Smooth muscle cell (in vitro differentiated cells): Measurements from ENCODE around the gene FKBP14. TPM values are rescaled to one million over a fixed set of nuclear protein-coding genes. Genes with fewer than 3 reads are reported as not detected.

ENCODE experiments used
- DNase-seq: peaks from one replicate; lab custom pipeline; 2025; ENCODE audit not compliant: unreplicated experiment; lab: John Stamatoyannopoulos, UW
- H2AFZ ChIP-seq: fragments of 200-600 bp; sonication (generic); 2 replicates; pipeline ENCODE4 v1.6.0; 2016; ENCODE audit warnings: antibody characterized with exemption, low read depth, mild to moderate bottlenecking
- H3F3A ChIP-seq: fragments of 200-600 bp; sonication (generic); 2 replicates; pipeline ENCODE4 v1.6.0; 2017; ENCODE audit warnings: antibody characterized with exemption, low read depth
- H3K27ac ChIP-seq: fragments of 200-600 bp; sonication (generic); 2 replicates; pipeline ENCODE4 v1.5.1; 2016; ENCODE audit warnings: low read depth, mild to moderate bottlenecking
- H3K27me3 ChIP-seq: fragments of 200-600 bp; sonication (generic); 2 replicates; pipeline ENCODE4 v1.6.1; 2016; ENCODE audit warnings: low read depth, mild to moderate bottlenecking
- H3K36me3 ChIP-seq: fragments of 200-600 bp; sonication (generic); 2 replicates; pipeline ENCODE4 v1.5.1; 2016; ENCODE audit warnings: low read depth
- H3K4me1 ChIP-seq: fragments of 200-600 bp; sonication (generic); 2 replicates; pipeline ENCODE4 v1.5.1; 2016; ENCODE audit warnings: low read depth
- H3K4me2 ChIP-seq: fragments of 200-600 bp; sonication (generic); 2 replicates; pipeline ENCODE4 v1.6.0; 2016; ENCODE audit warnings: mild to moderate bottlenecking
- H3K4me3 ChIP-seq: fragments of 200-600 bp; sonication (generic); 2 replicates; pipeline ENCODE4 v1.5.1; 2016; ENCODE audit warnings: mild to moderate bottlenecking
- H3K79me2 ChIP-seq: fragments of 200-600 bp; sonication (generic); 2 replicates; pipeline ENCODE4 v1.6.0; 2016; ENCODE audit warnings: low read depth, mild to moderate bottlenecking
- H3K9ac ChIP-seq: fragments of 200-600 bp; sonication (generic); 2 replicates; pipeline ENCODE4 v1.6.0; 2016; ENCODE audit warnings: low read depth
- H3K9me3 ChIP-seq: fragments of 200-600 bp; sonication (generic); replicated peaks from 2 replicates; pipeline ENCODE4 v1.5.1; 2016; ENCODE audit warnings: low read depth
- H4K20me1 ChIP-seq: fragments of 200-600 bp; sonication (generic); 2 replicates; pipeline ENCODE4 v1.6.0; 2016; ENCODE audit warnings: low read depth
- CTCF ChIP-seq: fragments of 200-600 bp; sonication (generic); IDR thresholded peaks from 2 replicates; pipeline ENCODE4 v1.5.1; 2017; ENCODE audit warnings: borderline replicate concordance, mild to moderate bottlenecking, antibody characterized with exemption; ENCODE audit not compliant: insufficient read depth, poor library complexity, severe bottlenecking
- WGBS: methylation state at CpG from one replicate; pipeline ENCODE4 v1.1.7; 2016; ENCODE audit warnings: low lambda C conversion rate; 5-methylcytosine and 5-hydroxymethylcytosine counted together
- polyA plus RNA-seq: library from polyadenylated mRNA; unstranded; fragments of >200 nt; fragmentation: Nextera tagmentation; extraction: Ambion mirVana; gene quantifications from 2 replicates; pipeline ENCODE4 v1.2.1, GENCODE V29; 2016
- total RNA-seq: library from RNA; depleted of rRNA; stranded (reverse); fragments of >200 nt; gene quantifications from 2 replicates; pipeline ENCODE4 v1.2.3, GENCODE V29; 2014

Gene FKBP14
- total and polyA plus RNA-seq, 2 experiments from 2014 or later: 90.1 to 111 TPM

- H3K79me2 ChIP-seq: peaks cover 75% of the 10 kb centered on the region
- 82% methylated on average over 4 of the region's 4 CpGs for WGBS
- no peaks in the 10 kb centered on the region for H3K9me3 ChIP-seq
- no peak overlapping the region for H3K4me3 ChIP-seq
- no peak for TF ChIP-seq CTCF
- H3K36me3 ChIP-seq: no peaks in the 10 kb centered on the region
- H3K27me3 ChIP-seq: no peaks in the 10 kb centered on the region
- H3K9ac ChIP-seq: no peak overlapping the region
- no peaks in the 10 kb centered on the region for H3F3A ChIP-seq
- no peak overlapping the region for H2AFZ ChIP-seq
- no peak for DNase-seq
- H4K20me1 ChIP-seq: peaks cover 79% of the 10 kb centered on the region
- peaks cover 18% of the 10 kb centered on the region for H3K4me1 ChIP-seq
- no peak overlapping the region for H3K4me2 ChIP-seq
- H3K27ac ChIP-seq: no peak overlapping the region
These were observed 6.0 kb upstream of the FKBP14 start for GRCh38 chr7:30032310-30033125.

- H2AFZ ChIP-seq: no peak overlapping the region
- H3F3A ChIP-seq: no peaks in the 10 kb centered on the region
- H3K4me1 ChIP-seq: peaks cover 29% of the 10 kb centered on the region
- H3K27ac ChIP-seq: no peak overlapping the region
- no peak for DNase-seq
- H3K9me3 ChIP-seq: no peaks in the 10 kb centered on the region
- TF ChIP-seq CTCF: no peak
- H3K9ac ChIP-seq: peak overlapping the region; percentile 53
- peaks cover 63% of the 10 kb centered on the region for H4K20me1 ChIP-seq
- H3K27me3 ChIP-seq: no peaks in the 10 kb centered on the region
- peak overlapping the region; percentile 85 for H3K4me3 ChIP-seq
- 11% methylated on average over 6 of the region's 6 CpGs for WGBS
- H3K4me2 ChIP-seq: peak overlapping the region; percentile 89
- H3K79me2 ChIP-seq: peaks cover 73% of the 10 kb centered on the region
- no peaks in the 10 kb centered on the region for H3K36me3 ChIP-seq
These were observed 3.2 kb upstream of the FKBP14 start for GRCh38 chr7:30029696-30030095.

GRCh38 chr7:30028749-30029635 lies 2.5 kb upstream of the FKBP14 start:
- no peak for DNase-seq
- WGBS: 2% methylated on average over 39 of the region's 42 CpGs
- Histone ChIP-seq H3K4me3 (peak overlapping the region; percentile 85), H3K9ac (peak overlapping the region; percentile 53), H3K27ac (peak overlapping the region; percentile 85), H3K36me3 (no peaks in the 10 kb centered on the region), H3K4me1 (peaks cover 32% of the 10 kb centered on the region), H3K79me2 (peaks cover 73% of the 10 kb centered on the region), H4K20me1 (peaks cover 63% of the 10 kb centered on the region), H3F3A (no peaks in the 10 kb centered on the region), H3K9me3 (no peaks in the 10 kb centered on the region), H2AFZ (peak overlapping the region; percentile 83), H3K27me3 (no peaks in the 10 kb centered on the region), H3K4me2 (peak overlapping the region; percentile 89)
- TF ChIP-seq CTCF: no peak
